ENCODE results near the gene VTI1A.

- no peak for TF ChIP-seq CTCF (IDR thresholded peaks at IDR 0.05)
- TF ChIP-seq POLR2A (IDR thresholded peaks at IDR 0.05), result no peak
Measured at GRCh38 chr10:112756235-112756527, 309.2 kb downstream of the VTI1A start.
